PC-9 (cell line): ENCODE results near the gene GNMT. TPM values are rescaled to one million over a fixed set of nuclear protein-coding genes. Genes with fewer than 3 reads are reported as not detected.

Experiments
- BruUV-seq: library from RNA; stranded (reverse); fragments of 400-500 nt; replicated peaks from 2 replicates; lab custom pipeline; 2021; lab: Mats Ljungman, UMichigan
- CTCF ChIA-PET: fragments of 300-600 bp; sonication (Branson Sonifier 250); formaldehyde crosslinking; loops from one replicate; lab custom pipeline; 2022; ENCODE audit warnings: antibody characterized with exemption; lab: Charles Lee
- POLR2A ChIA-PET: fragments of 300-600 bp; sonication (Branson Sonifier 250); formaldehyde crosslinking; loops from one replicate; lab custom pipeline; 2022; ENCODE audit warnings: antibody characterized with exemption; ENCODE audit not compliant: unreplicated experiment; lab: Charles Lee
- DNase-seq, 2 experiments: peaks; one replicate each; pipeline versions ENCODE4 v3.0.0 to v3.0.0-alpha.2; 2015 to 2022; ENCODE audit warnings: mixed read lengths in 1 of 2
- H2AFZ ChIP-seq: fragments of 200-600 bp; sonication (generic); 2 replicates; pipeline ENCODE4 v1.8.1; 2017; ENCODE audit warnings: antibody characterized with exemption
- H3F3A ChIP-seq: fragments of 200-600 bp; sonication (generic); 2 replicates; pipeline ENCODE4 v1.8.1; 2017; ENCODE audit warnings: antibody characterized with exemption, mild to moderate bottlenecking, low read depth; ENCODE audit not compliant: insufficient read depth
- H3K27ac ChIP-seq: fragments of 200-600 bp; sonication (generic); 2 replicates; pipeline ENCODE4 v1.6.1; 2016; ENCODE audit warnings: mixed run types
- H3K27me3 ChIP-seq: fragments of 200-600 bp; sonication (generic); 2 replicates; pipeline ENCODE4 v1.6.1; 2016; ENCODE audit warnings: low read depth, mixed run types; ENCODE audit not compliant: insufficient read depth
- H3K36me3 ChIP-seq: fragments of 200-600 bp; sonication (generic); 2 replicates; pipeline ENCODE4 v1.6.1; 2016; ENCODE audit warnings: low read depth, mixed run types
- H3K4me1 ChIP-seq: fragments of 200-600 bp; sonication (generic); replicated peaks from 2 replicates; pipeline ENCODE4 v1.6.1; 2016; ENCODE audit warnings: mixed run types; ENCODE audit not compliant: insufficient read depth
- H3K4me2 ChIP-seq: fragments of 200-600 bp; sonication (generic); 2 replicates; pipeline ENCODE4 v1.6.1; 2017; ENCODE audit warnings: mixed run types
- H3K4me3 ChIP-seq: fragments of 200-600 bp; sonication (generic); 2 replicates; pipeline ENCODE4 v1.6.1; 2016; ENCODE audit warnings: mixed run types
- H3K79me2 ChIP-seq: fragments of 200-600 bp; sonication (generic); 2 replicates; pipeline ENCODE4 v1.6.1; 2017; ENCODE audit warnings: low read depth, mixed run types
- H3K9me2 ChIP-seq: fragments of 200-600 bp; sonication (generic); 2 replicates; pipeline ENCODE4 v1.8.1; 2017; ENCODE audit warnings: mild to moderate bottlenecking; ENCODE audit not compliant: insufficient read depth
- H3K9me3 ChIP-seq: fragments of 200-600 bp; sonication (generic); 2 replicates; pipeline ENCODE4 v1.8.1; 2016; ENCODE audit warnings: low read depth; ENCODE audit not compliant: insufficient read depth
- H4K20me1 ChIP-seq: fragments of 200-600 bp; sonication (generic); 2 replicates; pipeline ENCODE4 v1.8.1; 2017; ENCODE audit not compliant: insufficient read depth
- EZH2 ChIP-seq: fragments of 200-600 bp; sonication (generic); IDR thresholded peaks from 2 replicates; pipeline ENCODE4 v1.8.0; 2017; ENCODE audit warnings: antibody characterized with exemption, low read depth
- intact Hi-C: fragments of 100-400 bp; cut with micrococcal nuclease; formaldehyde crosslinking; loops from one replicate; pipeline ENCODE4 v1.10.0; 2022; ENCODE audit not compliant: unreplicated experiment
- total RNA-seq: library from RNA; stranded (reverse); gene quantifications from 2 replicates; pipeline ENCODE4 v1.2.3, GENCODE V29; 2021
- TF ChIP-seq, protein P1 (sequence below): fragments of 200-600 bp; sonication (generic); conservative IDR thresholded peaks from 2 replicates; pipeline ENCODE4 v1.6.1; 2017; ENCODE audit warnings: mixed run types, antibody characterized with exemption, mild to moderate bottlenecking, moderate library complexity

GNMT gene
- total RNA-seq, 1 experiment from 2014 or later = 0.57 TPM

DNA sequence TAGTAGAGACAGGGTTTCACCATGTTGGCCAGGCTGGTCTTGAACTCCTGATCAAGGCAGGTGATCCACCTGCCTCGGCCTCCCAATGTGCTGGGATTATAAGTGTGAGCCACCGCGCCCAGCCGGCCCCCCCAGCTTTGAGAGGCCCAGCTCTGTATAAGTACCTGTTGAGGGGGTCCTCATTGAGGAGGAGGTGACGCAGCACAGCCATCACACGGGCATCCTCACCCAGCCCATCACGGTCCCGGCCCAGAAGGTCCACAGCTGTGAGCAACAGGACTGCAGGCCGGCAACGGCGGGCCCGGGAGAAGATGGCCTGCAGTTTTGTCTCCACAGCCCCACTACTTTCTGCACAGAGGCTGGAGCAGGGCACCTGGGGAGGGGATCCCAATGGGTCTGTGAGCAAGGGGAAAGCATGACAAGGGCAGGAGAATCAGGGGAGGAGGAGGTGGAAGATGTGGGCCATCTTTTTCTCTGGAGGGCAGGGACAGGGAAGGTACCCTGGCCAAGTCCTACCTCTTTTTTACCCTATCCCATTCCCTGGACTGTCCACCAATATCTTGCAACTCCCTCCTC lies 7.7 kb downstream of the GNMT start:
- Histone ChIP-seq H3K9me2 (no peaks in the 10 kb centered on the region), H2AFZ (no peak overlapping the region), H3F3A (peaks cover 24% of the 10 kb centered on the region), H3K36me3 (no peaks in the 10 kb centered on the region; the same call in 1 of the 2 replicates), H3K4me3 (no peak overlapping the region), H3K4me1 (peaks cover 25% of the 10 kb centered on the region), H3K27ac (no peak overlapping the region), H3K9me3 (no peaks in the 10 kb centered on the region), H3K79me2 (no peaks in the 10 kb centered on the region), H3K4me2 (no peak overlapping the region), H4K20me1 (no peaks in the 10 kb centered on the region), H3K27me3 (no peaks in the 10 kb centered on the region)
- CTCF ChIA-PET = no interaction called here
- BruUV-seq = no TSS peak
- TF ChIP-seq EZH2 = no peak
- TF ChIP-seq, protein P1, sequence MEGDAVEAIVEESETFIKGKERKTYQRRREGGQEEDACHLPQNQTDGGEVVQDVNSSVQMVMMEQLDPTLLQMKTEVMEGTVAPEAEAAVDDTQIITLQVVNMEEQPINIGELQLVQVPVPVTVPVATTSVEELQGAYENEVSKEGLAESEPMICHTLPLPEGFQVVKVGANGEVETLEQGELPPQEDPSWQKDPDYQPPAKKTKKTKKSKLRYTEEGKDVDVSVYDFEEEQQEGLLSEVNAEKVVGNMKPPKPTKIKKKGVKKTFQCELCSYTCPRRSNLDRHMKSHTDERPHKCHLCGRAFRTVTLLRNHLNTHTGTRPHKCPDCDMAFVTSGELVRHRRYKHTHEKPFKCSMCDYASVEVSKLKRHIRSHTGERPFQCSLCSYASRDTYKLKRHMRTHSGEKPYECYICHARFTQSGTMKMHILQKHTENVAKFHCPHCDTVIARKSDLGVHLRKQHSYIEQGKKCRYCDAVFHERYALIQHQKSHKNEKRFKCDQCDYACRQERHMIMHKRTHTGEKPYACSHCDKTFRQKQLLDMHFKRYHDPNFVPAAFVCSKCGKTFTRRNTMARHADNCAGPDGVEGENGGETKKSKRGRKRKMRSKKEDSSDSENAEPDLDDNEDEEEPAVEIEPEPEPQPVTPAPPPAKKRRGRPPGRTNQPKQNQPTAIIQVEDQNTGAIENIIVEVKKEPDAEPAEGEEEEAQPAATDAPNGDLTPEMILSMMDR = no peak
- POLR2A ChIA-PET = no interaction called here
- no peak for DNase-seq
- intact Hi-C loops = no loop called here

DNA sequence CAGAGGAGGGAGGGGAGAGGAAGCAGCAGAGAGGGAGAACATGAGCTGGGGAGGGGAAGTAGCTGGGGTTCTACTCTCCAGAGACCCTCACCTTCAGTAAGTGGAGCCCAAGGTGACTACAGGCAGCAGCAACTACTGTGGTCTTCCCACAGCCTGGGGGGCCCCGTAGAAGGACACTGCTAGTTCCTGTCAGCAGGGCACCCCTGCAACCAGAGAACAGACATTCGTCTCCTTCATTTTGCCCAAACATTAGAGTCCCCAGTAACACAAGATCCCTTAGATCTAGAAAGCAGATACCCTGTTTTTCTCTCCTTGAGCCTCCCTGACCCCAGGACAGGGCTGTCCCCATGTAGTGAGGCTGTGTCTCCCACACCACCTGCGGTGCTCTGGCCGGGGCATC lies 8.2 kb downstream of the GNMT start:
- no peak overlapping the region for H2AFZ ChIP-seq
- H3K27me3 ChIP-seq = no peaks in the 10 kb centered on the region
- H3K79me2 ChIP-seq = no peaks in the 10 kb centered on the region
- no TSS peak for BruUV-seq
- H3F3A ChIP-seq = peaks cover 24% of the 10 kb centered on the region
- no peak overlapping the region for H3K27ac ChIP-seq
- TF ChIP-seq, protein P1 = no peak
- no peak for TF ChIP-seq EZH2
- no peaks in the 10 kb centered on the region for H3K9me2 ChIP-seq
- no peaks in the 10 kb centered on the region for H3K9me3 ChIP-seq
- POLR2A ChIA-PET = no interaction called here
- CTCF ChIA-PET = interaction anchor here (0.6 kb wide), 1 partner anchor 10 kb away, joined by 3 read pairs; the partner anchor contains the start of gene PEX6
- H3K4me1 ChIP-seq = peaks cover 25% of the 10 kb centered on the region
- intact Hi-C loops = no loop called here
- DNase-seq = no peak
- no peaks in the 10 kb centered on the region for H4K20me1 ChIP-seq
- no peak overlapping the region for H3K4me3 ChIP-seq
- H3K36me3 ChIP-seq = no peaks in the 10 kb centered on the region; the same call in 1 of the 2 replicates
- H3K4me2 ChIP-seq = no peak overlapping the region

DNA sequence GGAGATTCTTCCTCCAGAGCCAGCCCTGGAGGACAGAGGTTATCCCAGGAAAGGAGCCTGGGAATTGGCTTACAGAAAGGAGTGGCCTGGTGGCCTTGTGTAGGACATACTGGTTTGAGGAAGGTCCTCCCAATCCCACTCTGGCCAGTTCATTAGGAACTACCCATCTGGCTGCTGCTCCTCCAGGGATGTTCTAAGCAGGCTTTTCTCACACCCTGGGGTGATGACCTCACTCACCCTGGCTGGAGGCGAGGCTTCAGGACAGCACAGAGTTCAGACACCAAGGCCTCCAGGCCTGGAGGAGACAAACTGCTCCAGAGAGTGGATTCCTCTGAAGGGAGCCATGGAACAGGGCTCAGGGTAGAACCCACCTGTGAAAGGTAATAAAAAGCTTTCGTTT lies 8.9 kb downstream of the GNMT start:
- TF ChIP-seq, protein P1 = no peak
- no peak for TF ChIP-seq EZH2

More for the DNA sequence above, 8.9 kb downstream of the GNMT start:
- Histone ChIP-seq H3K79me2 (no peaks in the 10 kb centered on the region), H3K9me3 (no peaks in the 10 kb centered on the region), H3K27me3 (no peaks in the 10 kb centered on the region), H3K4me3 (no peak overlapping the region), H3K9me2 (no peaks in the 10 kb centered on the region), H3K36me3 (no peaks in the 10 kb centered on the region; the same call in 1 of the 2 replicates), H3K4me2 (no peak overlapping the region), H3F3A (peaks cover 24% of the 10 kb centered on the region), H3K27ac (no peak overlapping the region), H3K4me1 (peaks cover 25% of the 10 kb centered on the region), H2AFZ (no peak overlapping the region), H4K20me1 (no peaks in the 10 kb centered on the region)
- CTCF ChIA-PET = no interaction called here
- no peak for DNase-seq
- intact Hi-C loops = no loop called here
- POLR2A ChIA-PET = interaction anchor here (0.6 kb wide), 1 partner anchor 556 kb away, joined by 3 read pairs; no protein-coding TSS in a partner anchor
- no TSS peak for BruUV-seq
